H1 (cell line): ENCODE data around the gene HELZ2. TPM values are rescaled to one million over a fixed set of nuclear protein-coding genes. Genes with fewer than 3 reads are reported as not detected.

Source experiments
- GTF2F1 ChIP-seq: IDR thresholded peaks from 2 replicates; pipeline ENCODE4 v1.6.1; 2012; ENCODE audit warnings: low read depth, low read length, improper control_type of control experiment, borderline replicate concordance
- KDM4A ChIP-seq: IDR thresholded peaks from one replicate; pipeline ENCODE4 v1.7.1; 2012; ENCODE audit warnings: low read depth, mild to moderate bottlenecking, moderate library complexity, low read length, inconsistent platforms; ENCODE audit not compliant: severe bottlenecking
- SP4 ChIP-seq: IDR thresholded peaks from 2 replicates; pipeline ENCODE4 v1.6.1; 2012; ENCODE audit warnings: low read length, inconsistent platforms
- polyA plus RNA-seq, 7 experiments: library from polyadenylated mRNA; depleted of rRNA in 3 of 7; stranded (reverse) in 5 of 7; unstranded in 2 of 7; fragments of >200 nt in 5 of 7; fragments of 200-250 nt in 2 of 7; gene quantifications; 1 replicate in 5 of 7; 2 replicates in 1 of 7; 4 replicates in 1 of 7; pipeline versions ENCODE4 v1.2.1 to v1.2.3, GENCODE V29; 2011 to 2013; ENCODE audit warnings: missing spikeins in 2 of 7, mixed read lengths in 2 of 7
- total RNA-seq: library from RNA; stranded (reverse); fragmentation: NEBNext Ultra II Directional; extraction: Animal tissue kit (Norgen Biotek cat#: 25700); gene quantifications from 2 replicates; pipeline ENCODE4 v1.2.1, GENCODE V29; 2021

Gene HELZ2
- total and polyA plus RNA-seq, 2 of the 8 experiments (the other 6 are each of a cell fraction or from before 2014, with no cell fraction given): 7.9 to 17.5 TPM

- TF ChIP-seq KDM4A (no peak), GTF2F1 (no peak), SP4 (no peak)
Observed at GRCh38 chr20:63544241-63544957, 29.6 kb downstream of the HELZ2 start (continued).
